ENCODE measurements around the gene CT47C1. TPM values are rescaled to one million over a fixed set of nuclear protein-coding genes. Genes with fewer than 3 reads are reported as not detected.
A peak's percentile ranks its signal among the peaks of the same experiment; 100 is the strongest.

The CT47C1 gene
- total and polyA plus RNA-seq, 2 of the 8 experiments (the other 6 are each of a cell fraction or from before 2014, with no cell fraction given), result not detected

DNA sequence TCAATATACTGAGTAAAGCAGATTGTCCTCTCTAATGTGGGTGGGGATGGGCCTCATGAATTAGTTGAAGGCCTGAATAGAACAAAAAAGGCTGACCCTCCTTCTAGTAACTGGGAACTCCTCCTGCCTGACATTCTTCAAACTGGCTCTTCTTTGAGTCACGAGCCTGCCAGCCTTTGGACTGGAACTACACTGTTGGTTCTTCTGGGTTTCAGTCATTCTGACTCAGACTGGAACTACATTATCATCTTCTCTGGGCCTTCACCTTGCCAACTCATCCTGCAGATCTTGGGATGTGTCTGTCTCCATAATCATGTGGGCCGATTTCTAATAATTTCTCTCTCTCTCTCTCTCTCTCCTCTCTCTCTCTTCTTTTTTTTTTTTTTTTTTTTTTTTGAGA is 26.9 kb upstream of the CT47C1 start:
- CTCF ChIA-PET (ENCODE audit: partially characterized antibody), result interaction anchor here (1.2 kb wide), 1 partner anchor 20 kb away, joined by 3 read pairs; no protein-coding TSS in a partner anchor
- Histone ChIP-seq H4K20me1 (replicated peaks in 1 of 2; ENCODE audit: control insufficient read depth in 1 of 2, insufficient read depth in 2 of 2, low read length in 2 of 2) (no peaks in the 10 kb centered on the region), H3K36me3 (ENCODE audit: control insufficient read depth in 2 of 4, insufficient read depth in 4 of 4, low read length in 3 of 4) (no peaks in the 10 kb centered on the region)

More for the DNA sequence above, 26.9 kb upstream of the CT47C1 start:
- Histone ChIP-seq H3K23ac (ENCODE audit: insufficient read length) (no peak overlapping the region), H3K4me2 (ENCODE audit: insufficient read depth in 1 of 2, low read depth in 2 of 2, low read length in 2 of 2) (no peak overlapping the region), H2BK20ac (ENCODE audit: low read length) (no peak overlapping the region), H4K8ac (ENCODE audit: extremely low read depth, insufficient read depth, low read length) (no peak overlapping the region), H2BK5ac (ENCODE audit: low read depth, low read length) (no peak overlapping the region), H3K79me1 (ENCODE audit: low read depth, low read length) (no peaks in the 10 kb centered on the region), H2AFZ (ENCODE audit: low read length) (no peak overlapping the region), H3K27me3 (replicated peaks in 1 of 4; ENCODE audit: control insufficient read depth in 3 of 4, extremely low read depth in 1 of 4, insufficient read depth in 3 of 4, low read length in 3 of 4) (no peaks in the 10 kb centered on the region), H3K79me2 (ENCODE audit: control insufficient read depth in 1 of 2, insufficient read depth in 2 of 2, low read length in 2 of 2) (no peaks in the 10 kb centered on the region), H3K14ac (ENCODE audit: insufficient read length) (no peak overlapping the region), H4K5ac (ENCODE audit: insufficient read length, low read depth, low read length) (no peak overlapping the region), H3K4me3 (ENCODE audit: extremely low read depth in 1 of 4, insufficient read depth in 2 of 4, low read depth in 3 of 4, low read length in 4 of 4) (no peak overlapping the region), H3K4ac (replicated peaks; ENCODE audit: insufficient read length, low read depth, low read length) (no peak overlapping the region), H2BK15ac (ENCODE audit: low read length) (no peak overlapping the region), H2BK12ac (ENCODE audit: low read depth, low read length) (no peak overlapping the region), H4K91ac (replicated peaks; ENCODE audit: insufficient read length, low read length) (no peak overlapping the region), H3K4me1 (replicated peaks in 1 of 4; ENCODE audit: control insufficient read depth in 3 of 4, insufficient read depth in 4 of 4, low read length in 3 of 4) (no peaks in the 10 kb centered on the region), H3K56ac (replicated peaks; ENCODE audit: insufficient read length, low read depth, low read length) (no peak overlapping the region), H3K9ac (replicated peaks in 1 of 4; ENCODE audit: extremely low read depth in 1 of 4, low read depth in 3 of 4, low read length in 3 of 4) (no peak overlapping the region), H3K23me2 (ENCODE audit: low read depth, low read length) (no peaks in the 10 kb centered on the region), H3K27ac (ENCODE audit: low read depth, low read length) (no peak overlapping the region), H2BK120ac (replicated peaks; ENCODE audit: low read depth, low read length) (no peak overlapping the region), H3K18ac (ENCODE audit: extremely low read depth, low read length) (no peak overlapping the region), H2AK5ac (ENCODE audit: low read depth, low read length) (no peak overlapping the region), H3K9me3 (ENCODE audit: insufficient read depth in 2 of 2, low read depth in 1 of 2, low read length in 1 of 2) (no peaks in the 10 kb centered on the region)
- 100% methylated on average over 1 of the region's 2 CpGs; no CpG with 5 or more reads in 1 of the 2 experiments for WGBS, 2 experiments (ENCODE audit: extremely low coverage in 1 of 2, insufficient coverage in 1 of 2, insufficient read length in 1 of 2, insufficient replicate concordance in 2 of 2, low coverage in 1 of 2, low lambda C conversion rate in 2 of 2, missing lambda C conversion rate in 1 of 2)
- TF ChIP-seq CHD1 (IDR thresholded peaks at IDR 0.05; ENCODE audit: low read depth, low read length), result no peak
- TF ChIP-seq JUN (IDR thresholded peaks at IDR 0.05; ENCODE audit: low read depth, low read length), result no peak
- TF ChIP-seq BACH1 (IDR thresholded peaks at IDR 0.05; ENCODE audit: low read length), result no peak
- DNase-seq (ENCODE audit: low read depth in 1 of 2, low spot score in 2 of 2) (no peak), FAIRE-seq (peak; percentile 24)
- POLR2A ChIA-PET (ENCODE audit: partially characterized antibody), result no interaction called here
